IPS-18a (cell line): Measurements from ENCODE around the gene SNX12.

Experiments used
- H3K27ac ChIP-seq: one replicate; pipeline ENCODE4 v1.5.1; 2013; ENCODE audit warnings: low read length
- H3K27me3 ChIP-seq: one replicate; pipeline ENCODE4 v1.6.1; 2013; ENCODE audit warnings: mild to moderate bottlenecking, low read length; ENCODE audit not compliant: control insufficient read depth, insufficient read depth
- H3K36me3 ChIP-seq: one replicate; pipeline ENCODE4 v1.6.1; 2013; ENCODE audit warnings: low read depth, low read length; ENCODE audit not compliant: control insufficient read depth
- H3K4me1 ChIP-seq: one replicate; pipeline ENCODE4 v1.6.1; 2013; ENCODE audit warnings: low read depth, low read length; ENCODE audit not compliant: control insufficient read depth
- H3K4me3 ChIP-seq: one replicate; pipeline ENCODE4 v1.5.1; 2013; ENCODE audit warnings: low read length
- H3K9ac ChIP-seq: one replicate; pipeline ENCODE4 v1.6.1; 2013; ENCODE audit warnings: mild to moderate bottlenecking, low read length, moderate library complexity
- H3K9me3 ChIP-seq: one replicate; pipeline ENCODE4 v1.6.1; 2013; ENCODE audit warnings: low read depth, low read length; ENCODE audit not compliant: control insufficient read depth

SNX12 gene

GRCh38 chrX:71102292-71102691 lies 34.2 kb upstream of the SNX12 start:
- Histone ChIP-seq H3K9ac (no peak overlapping the region), H3K4me3 (no peak overlapping the region), H3K27me3 (peaks cover 8% of the 10 kb centered on the region), H3K4me1 (peaks cover 10% of the 10 kb centered on the region), H3K36me3 (no peaks in the 10 kb centered on the region), H3K27ac (no peak overlapping the region), H3K9me3 (peaks cover 2% of the 10 kb centered on the region)

GRCh38 chrX:71100581-71101505 lies 32.7 kb upstream of the SNX12 start:
- Histone ChIP-seq H3K27ac (no peak overlapping the region), H3K9ac (no peak overlapping the region), H3K4me1 (peaks cover 10% of the 10 kb centered on the region)

GRCh38 chrX:71099736-71100135 lies 31.6 kb upstream of the SNX12 start:
- H3K4me1 ChIP-seq = peaks cover 10% of the 10 kb centered on the region
- H3K27ac ChIP-seq = no peak overlapping the region

More at GRCh38 chrX:71100581-71101505, 32.7 kb upstream of the SNX12 start:
- Histone ChIP-seq H3K27me3 (peaks cover 14% of the 10 kb centered on the region), H3K4me3 (no peak overlapping the region), H3K36me3 (no peaks in the 10 kb centered on the region), H3K9me3 (no peaks in the 10 kb centered on the region)

GRCh38 chrX:71098951-71099506 lies 30.9 kb upstream of the SNX12 start:
- Histone ChIP-seq H3K27ac (no peak overlapping the region), H3K9ac (no peak overlapping the region), H3K4me3 (peak overlapping the region; percentile 17), H3K9me3 (no peaks in the 10 kb centered on the region), H3K4me1 (peaks cover 10% of the 10 kb centered on the region), H3K36me3 (no peaks in the 10 kb centered on the region), H3K27me3 (peaks cover 14% of the 10 kb centered on the region)

More at GRCh38 chrX:71099736-71100135, 31.6 kb upstream of the SNX12 start:
- H3K4me3 ChIP-seq = peak overlapping the region; percentile 17
- H3K36me3 ChIP-seq = no peaks in the 10 kb centered on the region
- peaks cover 14% of the 10 kb centered on the region for H3K27me3 ChIP-seq
- no peak overlapping the region for H3K9ac ChIP-seq
- H3K9me3 ChIP-seq = no peaks in the 10 kb centered on the region

GRCh38 chrX:71098302-71098701 lies 30.2 kb upstream of the SNX12 start:
- H3K36me3 ChIP-seq = no peaks in the 10 kb centered on the region
- peaks cover 14% of the 10 kb centered on the region for H3K27me3 ChIP-seq
- H3K9ac ChIP-seq = no peak overlapping the region
- H3K4me1 ChIP-seq = peaks cover 7% of the 10 kb centered on the region
- H3K9me3 ChIP-seq = no peaks in the 10 kb centered on the region
- H3K27ac ChIP-seq = no peak overlapping the region
- H3K4me3 ChIP-seq = no peak overlapping the region

- Histone ChIP-seq H3K27ac (no peak overlapping the region), H3K4me3 (peak overlapping the region; percentile 82), H3K9me3 (no peaks in the 10 kb centered on the region), H3K36me3 (no peaks in the 10 kb centered on the region), H3K9ac (peak overlapping the region; percentile 37), H3K4me1 (peaks cover 7% of the 10 kb centered on the region), H3K27me3 (peaks cover 14% of the 10 kb centered on the region)
These were observed 28.6 kb upstream of the SNX12 start for GRCh38 chrX:71096760-71097032.

- no peak overlapping the region for H3K27ac ChIP-seq
- H3K27me3 ChIP-seq = peaks cover 14% of the 10 kb centered on the region
- H3K4me3 ChIP-seq = peak overlapping the region; percentile 82
These were observed 28.0 kb upstream of the SNX12 start for GRCh38 chrX:71095981-71096759.

GRCh38 chrX:71095555-71095980 lies 27.4 kb upstream of the SNX12 start, which contains the start of gene FOXO4:
Gene FOXO4, plus strand, starts transcription at chrX:71095851. Its CDS starts 678 bp downstream, at chrX:71096529.
- no peak within 1 kb of the TSS for H3K27ac ChIP-seq
- H3K4me3 ChIP-seq = peak within 1 kb of the TSS; percentile 82
- peaks cover 14% of the 10 kb centered on the region for H3K27me3 ChIP-seq
- peaks cover 7% of the 10 kb centered on the region for H3K4me1 ChIP-seq
- H3K9me3 ChIP-seq = no peaks in the 10 kb centered on the region
- peak within 1 kb of the TSS; percentile 55 for H3K9ac ChIP-seq
- H3K36me3 ChIP-seq = no peaks in the 10 kb centered on the region

More at GRCh38 chrX:71095981-71096759, 28.0 kb upstream of the SNX12 start:
- Histone ChIP-seq H3K36me3 (no peaks in the 10 kb centered on the region), H3K9me3 (no peaks in the 10 kb centered on the region), H3K9ac (peak overlapping the region; percentile 37), H3K4me1 (peaks cover 7% of the 10 kb centered on the region)

GRCh38 chrX:71095033-71095432 lies 26.9 kb upstream of the SNX12 start:
- H3K27me3 ChIP-seq = peaks cover 14% of the 10 kb centered on the region
- H3K27ac ChIP-seq = no peak overlapping the region
- peak overlapping the region; percentile 82 for H3K4me3 ChIP-seq
- H3K4me1 ChIP-seq = peaks cover 7% of the 10 kb centered on the region
- no peaks in the 10 kb centered on the region for H3K36me3 ChIP-seq
- no peaks in the 10 kb centered on the region for H3K9me3 ChIP-seq
- peak overlapping the region; percentile 55 for H3K9ac ChIP-seq

- Histone ChIP-seq H3K4me3 (no peak overlapping the region), H3K9me3 (no peaks in the 10 kb centered on the region), H3K4me1 (no peaks in the 10 kb centered on the region), H3K27ac (no peak overlapping the region), H3K9ac (no peak overlapping the region), H3K27me3 (no peaks in the 10 kb centered on the region), H3K36me3 (no peaks in the 10 kb centered on the region)
These were observed 23.1 kb upstream of the SNX12 start for GRCh38 chrX:71091263-71091662.

GRCh38 chrX:71085900-71086299 lies 17.8 kb upstream of the SNX12 start:
- Histone ChIP-seq H3K4me1 (no peaks in the 10 kb centered on the region), H3K27me3 (no peaks in the 10 kb centered on the region), H3K36me3 (no peaks in the 10 kb centered on the region), H3K27ac (no peak overlapping the region), H3K4me3 (no peak overlapping the region), H3K9me3 (peaks cover 5% of the 10 kb centered on the region), H3K9ac (no peak overlapping the region)
